OCI-LY3 (cell line): ENCODE data around the gene GAGE10.
"Not testable (repeated sequence)": the region's sequence is repeated elsewhere in the genome, so short reads cannot be mapped to it uniquely, and the experiment has no call there.

Experiments used
- H2AFZ ChIP-seq: fragments of 200-600, 300-600 bp; shearing (Covaris generic); 2 replicates; pipeline ENCODE4 v1.6.0; 2014; ENCODE audit warnings: antibody characterized with exemption, low read depth, low read length
- H3K27ac ChIP-seq: fragments of 200-600, 300-600 bp; sonication (generic); 2 replicates; pipeline ENCODE4 v1.5.1; 2014; ENCODE audit warnings: mild to moderate bottlenecking, low read length, moderate library complexity, mixed read lengths
- H3K27me3 ChIP-seq: fragments of 200-600, 300-600 bp; sonication (generic); 2 replicates; pipeline ENCODE4 v1.6.1; 2014; ENCODE audit warnings: low read depth, low read length, mixed read lengths
- H3K36me3 ChIP-seq: fragments of 200-600, 300-600 bp; sonication (generic); replicated peaks from 2 replicates; pipeline ENCODE3; 2014; ENCODE audit warnings: low read depth, low read length, mixed read lengths
- H3K4me1 ChIP-seq: fragments of 300-600, 200-600 bp; sonication (generic); 2 replicates; pipeline ENCODE4 v1.6.1; 2014; ENCODE audit warnings: low read length, mixed read lengths
- H3K4me2 ChIP-seq: fragments of 200-600, 300-600 bp; sonication (generic); 2 replicates; pipeline ENCODE4 v1.6.1; 2014; ENCODE audit warnings: low read length, mixed read lengths
- H3K4me3 ChIP-seq: fragments of 300-600, 200-600 bp; sonication (generic); 2 replicates; pipeline ENCODE4 v1.5.1; 2014; ENCODE audit warnings: antibody characterized with exemption, mild to moderate bottlenecking, low read length, moderate library complexity
- H3K79me2 ChIP-seq: fragments of 300-600, 200-600 bp; shearing (Covaris generic); 2 replicates; pipeline ENCODE4 v1.6.1; 2014; ENCODE audit warnings: mild to moderate bottlenecking, low read length, mixed read lengths
- H3K9ac ChIP-seq: fragments of 300-600, 200-600 bp; shearing (Covaris generic); 2 replicates; pipeline ENCODE4 v1.6.0; 2014; ENCODE audit warnings: mild to moderate bottlenecking, low read length, moderate library complexity
- H3K9me3 ChIP-seq: fragments of 200-600, 300-600 bp; shearing (Covaris generic); 2 replicates; pipeline ENCODE4 v1.6.1; 2014; ENCODE audit warnings: low read length, mixed read lengths; ENCODE audit not compliant: insufficient read depth
- H4K20me1 ChIP-seq: fragments of 200-600, 300-600 bp; sonication (generic); 2 replicates; pipeline ENCODE4 v1.6.1; 2016; ENCODE audit warnings: low read length, mixed read lengths; ENCODE audit not compliant: insufficient read depth
- CTCF ChIP-seq: fragments of 200-600, 300-600 bp; sonication (generic); IDR thresholded peaks from 2 replicates; pipeline ENCODE4 v1.5.1; 2014; ENCODE audit warnings: antibody characterized with exemption, low read length, low read depth
- EZH2phosphoT487 ChIP-seq: fragments of 200-600 bp; shearing (Covaris generic); IDR thresholded peaks from 2 replicates; pipeline ENCODE4 v1.6.1; 2018; ENCODE audit warnings: antibody characterized with exemption, mixed run types, low read depth

The GAGE10 gene

GRCh38 chrX:49291615-49292337 is 11.7 kb upstream of the GAGE10 start:
- Histone ChIP-seq H3K9ac (no peak overlapping the region), H3K4me3 (peak overlapping the region; percentile 6; the same call in 1 of the 2 replicates), H3K79me2 (no peaks in the 10 kb centered on the region), H3K9me3 (no peaks in the 10 kb centered on the region), H4K20me1 (no peaks in the 10 kb centered on the region), H3K4me1 (no peaks in the 10 kb centered on the region), H3K27me3 (no peaks in the 10 kb centered on the region), H2AFZ (peak overlapping the region; percentile 78; the same call in 1 of the 2 replicates), H3K4me2 (peak overlapping the region; percentile 42), H3K27ac (no peak overlapping the region), H3K36me3 (no peaks in the 10 kb centered on the region)
- TF ChIP-seq EZH2phosphoT487 = no peak
- peak; percentile 69 for TF ChIP-seq CTCF

- H3K79me2 ChIP-seq = no peaks in the 10 kb centered on the region
- no peaks in the 10 kb centered on the region for H4K20me1 ChIP-seq
- no peaks in the 10 kb centered on the region for H3K9me3 ChIP-seq
- no peaks in the 10 kb centered on the region for H3K4me1 ChIP-seq
- H3K27ac ChIP-seq = no peak overlapping the region
- no peak overlapping the region for H3K4me3 ChIP-seq
- H2AFZ ChIP-seq = no peak overlapping the region
- H3K4me2 ChIP-seq = peak overlapping the region; percentile 42
- no peak overlapping the region for H3K9ac ChIP-seq
- TF ChIP-seq EZH2phosphoT487 (no peak), CTCF (no peak)
- H3K27me3 ChIP-seq = no peaks in the 10 kb centered on the region
- H3K36me3 ChIP-seq = no peaks in the 10 kb centered on the region
These were observed 10.8 kb upstream of the GAGE10 start for GRCh38 chrX:49292400-49293362.

- not testable (repeated sequence) for H3K9ac ChIP-seq, H3K4me2 ChIP-seq, H3K36me3 ChIP-seq
These were observed 4.2 kb upstream of the GAGE10 start for GRCh38 chrX:49299293-49299692.

GRCh38 chrX:49300703-49301102 is 2.7 kb upstream of the GAGE10 start:
- H2AFZ ChIP-seq = no peak overlapping the region
- H3K4me1 ChIP-seq = no peaks in the 10 kb centered on the region
- no peak overlapping the region for H3K4me2 ChIP-seq
- no peaks in the 10 kb centered on the region for H3K9me3 ChIP-seq
- no peaks in the 10 kb centered on the region for H3K27me3 ChIP-seq
- no peaks in the 10 kb centered on the region for H3K36me3 ChIP-seq
- H4K20me1 ChIP-seq = no peaks in the 10 kb centered on the region
- H3K9ac ChIP-seq = no peak overlapping the region
- no peak for TF ChIP-seq CTCF
- no peak for TF ChIP-seq EZH2phosphoT487
- H3K27ac ChIP-seq = no peak overlapping the region
- no peaks in the 10 kb centered on the region for H3K79me2 ChIP-seq
- no peak overlapping the region for H3K4me3 ChIP-seq

More at GRCh38 chrX:49299293-49299692, 4.2 kb upstream of the GAGE10 start:
- H3K9me3 ChIP-seq, H3K4me1 ChIP-seq, H3K27me3 ChIP-seq, H3K27ac ChIP-seq, H3K79me2 ChIP-seq, H2AFZ ChIP-seq, H4K20me1 ChIP-seq, H3K4me3 ChIP-seq: not testable (repeated sequence)

GRCh38 chrX:49307775-49308174 is 4.3 kb downstream of the GAGE10 start:
- not testable (repeated sequence) for H3K4me2 ChIP-seq, H3K27ac ChIP-seq, H2AFZ ChIP-seq, H3K36me3 ChIP-seq, H3K79me2 ChIP-seq, H3K4me3 ChIP-seq, H4K20me1 ChIP-seq, H3K9me3 ChIP-seq, H3K27me3 ChIP-seq, H3K9ac ChIP-seq
- H3K4me1 ChIP-seq = peaks cover 12% of the 10 kb centered on the region
